Mononuclear cell (primary cell): Measurements from ENCODE around the gene VGLL3. TPM values are rescaled to one million over a fixed set of nuclear protein-coding genes. Genes with fewer than 3 reads are reported as not detected.
"Not testable (repeated sequence)": the region's sequence is repeated elsewhere in the genome, so short reads cannot be mapped to it uniquely, and the experiment has no call there.

Source experiments
- H3K27me3 ChIP-seq: 2 replicates; pipeline ENCODE4 v1.6.0; 2011; ENCODE audit warnings: low read length, control low read depth; ENCODE audit not compliant: insufficient read depth
- H3K4me1 ChIP-seq: 2 replicates; pipeline ENCODE4 v1.5.1; 2011; ENCODE audit warnings: mild to moderate bottlenecking, low read length, control low read depth; ENCODE audit not compliant: insufficient read depth
- H3K4me3 ChIP-seq: 2 replicates; pipeline ENCODE4 v1.5.1; 2011; ENCODE audit warnings: mild to moderate bottlenecking, low read length, moderate library complexity
- H3K9me3 ChIP-seq: 2 replicates; pipeline ENCODE4 v1.5.1; 2011; ENCODE audit warnings: low read depth, mild to moderate bottlenecking, control low read depth, low read length
- total RNA-seq: library from RNA; depleted of rRNA; stranded (reverse); fragments of >200 nt; gene quantifications from one replicate; pipeline ENCODE4 v1.2.3, GENCODE V29; 2012

VGLL3 gene
- under 0.01 TPM for total RNA-seq

- H3K27me3 ChIP-seq, result peaks cover 44% of the 10 kb centered on the region
- H3K9me3 ChIP-seq, result no peaks in the 10 kb centered on the region
- H3K4me1 ChIP-seq, result no peaks in the 10 kb centered on the region
- no peak within 1 kb of the TSS for H3K4me3 ChIP-seq
These were observed at the start of gene VGLL3 for GRCh38 chr3:86990734-86991481. TSS of gene VGLL3 (minus strand) at chr3:86991149. CDS start at chr3:86990743, 406 bp downstream.

GRCh38 chr3:87037652-87038051, 46.7 kb upstream of the VGLL3 start:
- H3K4me3 ChIP-seq, result no peak overlapping the region
- H3K4me1 ChIP-seq, result no peaks in the 10 kb centered on the region
- no peaks in the 10 kb centered on the region for H3K9me3 ChIP-seq
- H3K27me3 ChIP-seq, result no peaks in the 10 kb centered on the region

- Histone ChIP-seq H3K27me3 (no peaks in the 10 kb centered on the region), H3K4me1 (no peaks in the 10 kb centered on the region)
These were observed 45.7 kb upstream of the VGLL3 start for GRCh38 chr3:87036671-87037070.

GRCh38 chr3:87035339-87035738, 44.4 kb upstream of the VGLL3 start:
- H3K9me3 ChIP-seq, result no peaks in the 10 kb centered on the region
- no peaks in the 10 kb centered on the region for H3K4me1 ChIP-seq
- no peaks in the 10 kb centered on the region for H3K27me3 ChIP-seq
- H3K4me3 ChIP-seq, result no peak overlapping the region

More at GRCh38 chr3:87036671-87037070, 45.7 kb upstream of the VGLL3 start:
- H3K4me3 ChIP-seq, result no peak overlapping the region
- H3K9me3 ChIP-seq, result no peaks in the 10 kb centered on the region

- no peaks in the 10 kb centered on the region for H3K27me3 ChIP-seq
- no peak overlapping the region for H3K4me3 ChIP-seq
- no peaks in the 10 kb centered on the region for H3K9me3 ChIP-seq
- no peaks in the 10 kb centered on the region for H3K4me1 ChIP-seq
These were observed 42.3 kb upstream of the VGLL3 start for GRCh38 chr3:87033205-87033604.

GRCh38 chr3:87025661-87026645, 35.0 kb upstream of the VGLL3 start:
- Histone ChIP-seq H3K4me1 (no peaks in the 10 kb centered on the region), H3K9me3 (no peaks in the 10 kb centered on the region), H3K4me3 (no peak overlapping the region)

GRCh38 chr3:87017370-87017769, 26.4 kb upstream of the VGLL3 start:
- H3K4me3 ChIP-seq, H3K9me3 ChIP-seq, H3K4me1 ChIP-seq, H3K27me3 ChIP-seq: not testable (repeated sequence)

More at GRCh38 chr3:87025661-87026645, 35.0 kb upstream of the VGLL3 start:
- no peaks in the 10 kb centered on the region for H3K27me3 ChIP-seq

GRCh38 chr3:87009271-87009670, 18.3 kb upstream of the VGLL3 start:
- Histone ChIP-seq H3K4me1 (no peaks in the 10 kb centered on the region), H3K27me3 (no peaks in the 10 kb centered on the region), H3K9me3 (peaks cover 9% of the 10 kb centered on the region)

GRCh38 chr3:87006844-87007439, 16.0 kb upstream of the VGLL3 start:
- H3K27me3 ChIP-seq, result no peaks in the 10 kb centered on the region
- no peaks in the 10 kb centered on the region for H3K4me1 ChIP-seq
- peaks cover 9% of the 10 kb centered on the region for H3K9me3 ChIP-seq
- H3K4me3 ChIP-seq, result no peak overlapping the region

More at GRCh38 chr3:87009271-87009670, 18.3 kb upstream of the VGLL3 start:
- no peak overlapping the region for H3K4me3 ChIP-seq

GRCh38 chr3:87004883-87005282, 13.9 kb upstream of the VGLL3 start:
- Histone ChIP-seq H3K27me3 (no peaks in the 10 kb centered on the region), H3K9me3 (peaks cover 9% of the 10 kb centered on the region), H3K4me1 (no peaks in the 10 kb centered on the region), H3K4me3 (no peak overlapping the region)

GRCh38 chr3:87002346-87002745, 11.4 kb upstream of the VGLL3 start:
- no peaks in the 10 kb centered on the region for H3K27me3 ChIP-seq

GRCh38 chr3:87001473-87002098, 10.6 kb upstream of the VGLL3 start:
- Histone ChIP-seq H3K4me3 (no peak overlapping the region), H3K27me3 (no peaks in the 10 kb centered on the region)

More at GRCh38 chr3:87002346-87002745, 11.4 kb upstream of the VGLL3 start:
- H3K9me3 ChIP-seq, result no peaks in the 10 kb centered on the region
- H3K4me3 ChIP-seq, result no peak overlapping the region
- H3K4me1 ChIP-seq, result no peaks in the 10 kb centered on the region

GRCh38 chr3:87000940-87001339, 10.0 kb upstream of the VGLL3 start:
- Histone ChIP-seq H3K4me1 (no peaks in the 10 kb centered on the region), H3K4me3 (no peak overlapping the region), H3K27me3 (no peaks in the 10 kb centered on the region), H3K9me3 (no peaks in the 10 kb centered on the region)

More at GRCh38 chr3:87001473-87002098, 10.6 kb upstream of the VGLL3 start:
- Histone ChIP-seq H3K9me3 (no peaks in the 10 kb centered on the region), H3K4me1 (no peaks in the 10 kb centered on the region)

GRCh38 chr3:86998569-86998968, 7.6 kb upstream of the VGLL3 start:
- H3K4me1 ChIP-seq, result no peaks in the 10 kb centered on the region
- H3K4me3 ChIP-seq, result no peak overlapping the region
- H3K9me3 ChIP-seq, result no peaks in the 10 kb centered on the region
- H3K27me3 ChIP-seq, result no peaks in the 10 kb centered on the region
